ENCODE data around the gene RGCC. TPM values are rescaled to one million over a fixed set of nuclear protein-coding genes. Genes with fewer than 3 reads are reported as not detected.

Gene RGCC
- total RNA-seq, 1 donor from 2014 or later = 7.4 TPM

- DNase-seq (ENCODE audit: low read depth) = no peak
These were observed 57.6 kb downstream of the RGCC start for GRCh38 chr13:41514853-41515395.

DNA sequence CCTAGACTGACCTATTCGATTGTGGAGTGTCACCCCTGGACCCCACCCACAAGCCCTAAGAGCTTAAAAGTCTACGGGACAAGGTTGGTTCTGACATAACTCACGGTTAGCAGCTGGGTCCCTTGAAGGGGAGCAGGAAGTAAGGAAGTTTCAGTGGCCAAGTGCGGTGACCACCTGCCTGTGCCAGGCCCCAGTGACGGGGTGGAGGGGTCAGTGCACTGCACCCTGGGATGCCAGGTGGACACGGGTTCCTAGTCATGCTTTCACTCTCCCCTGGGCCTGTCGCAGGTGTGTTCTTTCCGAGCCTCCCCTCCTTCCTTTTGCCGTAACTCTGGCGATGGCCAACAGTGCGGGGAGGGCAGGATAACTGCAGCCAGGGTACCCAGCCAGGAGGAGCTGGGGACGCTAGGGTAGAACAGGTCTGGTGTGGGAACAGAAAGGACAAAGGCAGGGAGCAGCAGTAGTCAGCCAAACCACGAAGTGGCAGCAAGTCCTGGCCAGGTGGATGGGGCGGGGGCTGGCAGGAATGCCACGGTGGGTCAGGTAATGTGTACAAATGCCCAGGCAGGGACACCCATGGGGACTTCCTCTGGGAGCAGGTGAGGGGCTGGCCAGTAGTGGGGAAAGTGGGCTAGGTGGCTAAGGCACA is 58.3 kb downstream of the RGCC start:
- DNase-seq (ENCODE audit: low read depth) = no peak

- DNase-seq (ENCODE audit: low read depth) = no peak
These were observed 58.8 kb downstream of the RGCC start for GRCh38 chr13:41516166-41516565.

DNA sequence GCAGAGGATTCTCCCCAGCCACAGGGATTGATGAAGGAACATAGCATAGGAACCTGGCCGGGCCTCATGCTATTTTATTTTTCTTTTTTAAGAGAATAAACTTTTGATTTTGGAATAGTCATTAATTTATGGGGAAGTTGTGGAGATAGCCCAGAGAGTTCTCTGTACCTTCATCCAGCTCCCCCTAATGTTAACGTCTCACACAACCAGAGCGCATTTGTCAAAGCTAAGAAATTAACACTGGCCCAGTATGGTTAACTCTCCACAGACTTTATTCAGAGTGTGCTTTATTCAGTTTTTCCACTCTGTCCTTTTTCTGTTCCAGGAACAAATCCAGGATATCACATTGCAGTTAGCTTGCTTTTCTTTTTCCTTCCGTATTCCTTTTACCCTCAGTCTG is 59.4 kb downstream of the RGCC start:
- DNase-seq (ENCODE audit: low read depth) = no peak

DNA sequence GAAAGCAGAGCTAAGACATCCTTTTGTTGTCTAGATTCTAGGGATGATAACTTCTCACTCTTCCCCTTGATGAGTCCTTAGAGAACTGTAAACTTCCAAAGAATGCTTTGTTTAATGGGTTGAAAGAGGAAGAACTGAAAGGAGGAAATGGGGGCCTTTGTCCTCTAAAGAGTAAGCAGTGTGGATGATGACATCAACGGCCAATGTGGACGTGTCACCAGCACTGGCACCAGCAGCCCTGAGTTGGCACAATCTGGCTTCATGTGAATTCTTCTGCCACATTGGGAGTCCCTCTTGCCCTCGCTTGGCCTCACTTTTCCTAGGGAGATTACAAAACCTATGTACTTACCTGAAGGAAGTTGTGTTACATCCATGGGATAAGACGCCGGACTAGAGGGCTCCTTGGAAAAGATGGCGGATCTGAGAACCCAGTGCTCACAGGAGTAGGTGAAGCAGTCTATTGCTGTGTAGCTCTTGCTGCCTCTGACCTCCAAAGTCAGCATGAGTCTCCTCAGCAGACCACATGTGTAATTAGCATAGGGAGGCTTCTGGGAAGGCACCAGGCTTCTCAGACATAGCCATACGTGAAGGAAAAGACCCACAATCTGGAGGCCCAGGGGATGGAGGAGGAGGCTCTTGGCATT is 62.8 kb downstream of the RGCC start:
- no peak for DNase-seq (ENCODE audit: low read depth)

Other genes with a start within 250 kb of the RGCC start
- 8.8 and 10.1 TPM in 2 replicates for gene MTRF1, start 194.0 kb upstream of the RGCC start, total RNA-seq
- gene NAA16, start 146.3 kb upstream of the RGCC start, total RNA-seq = 6.9 and 8.6 TPM in 2 replicates